ENCODE results near the gene OBP2B. TPM values are rescaled to one million over a fixed set of nuclear protein-coding genes. Genes with fewer than 3 reads are reported as not detected.

OBP2B gene
- total and polyA plus RNA-seq, 9 of the 15 experiments (the other 6 are each of a cell fraction or from before 2014, with no cell fraction given): not detected

GRCh38 chr9:133250741-133251170 is 41.7 kb upstream of the OBP2B start (continued):
- TF ChIP-seq CUX1 (CRISPR knock-in tag; IDR thresholded peaks at IDR 0.05) (no peak), ZNF134 (CRISPR knock-in tag; conservative IDR thresholded peaks at IDR 0.05) (no peak), NR2C1 (IDR thresholded peaks at IDR 0.05) (no peak), NR2C1 (tag; IDR thresholded peaks at IDR 0.05) (no peak)

- 57% methylated on average over 1 of the region's 1 CpG for WGBS (ENCODE audit: insufficient coverage, low coverage, missing lambda C conversion rate)
- Histone ChIP-seq H3K36me3 (ENCODE audit: control insufficient read depth, insufficient read depth, low read length) (no peaks in the 10 kb centered on the region; the same call in 2 of the 3 replicates), H3K79me2 (ENCODE audit: control insufficient read depth, insufficient read depth, low read length) (no peaks in the 10 kb centered on the region), H3K9ac (ENCODE audit: insufficient read depth in 1 of 2, low read depth in 2 of 2, low read length in 2 of 2) (no peak overlapping the region), H3K4me3 (no peak overlapping the region), H3K9me1 (ENCODE audit: control insufficient read depth, insufficient read depth, low read length) (no peaks in the 10 kb centered on the region), H4K20me1 (replicated peaks; ENCODE audit: control insufficient read depth, insufficient read depth, low read length) (no peaks in the 10 kb centered on the region; the same call in 1 of the 2 replicates), H2AFZ (ENCODE audit: low read depth, low read length) (no peak overlapping the region), H3K27me3 (ENCODE audit: control insufficient read depth in 2 of 2, insufficient read depth in 2 of 2, low read length in 2 of 2) (no peaks in the 10 kb centered on the region), H3K9me3 (replicated peaks; ENCODE audit: control insufficient read depth, insufficient read depth, low read depth, low read length) (no peaks in the 10 kb centered on the region), H3K4me2 (ENCODE audit: insufficient read depth, low read length) (no peak overlapping the region), H3K27ac (ENCODE audit: extremely low read depth, low read depth, low read length) (no peak overlapping the region), H3K4me1 (replicated peaks in 1 of 2; ENCODE audit: control insufficient read depth in 2 of 2, insufficient read depth in 2 of 2, low read length in 2 of 2) (peaks cover 0 to 31% of the 10 kb centered on the region in 2 experiments; a peak in 2 of 5 replicates)
- CTCF ChIA-PET (ENCODE audit: low intra/inter-chr PET ratio): no interaction called here
- in situ Hi-C loops (cut with MboI): no loop called here
- intact Hi-C loops (cut with micrococcal nuclease): no loop called here
- FAIRE-seq (no peak), ATAC-seq (no peak), DNase-seq (ENCODE audit: extremely low read depth in 1 of 4, low spot score in 3 of 4) (no peak)
- POLR2A ChIA-PET: interaction anchor here (0.7 to 1.2 kb wide), 2 partner anchors 11 to 1438 kb away, joined by 3 to 12 read pairs; no protein-coding TSS in a partner anchor
- BruUV-seq (replicated peaks): no TSS peak
- no peak for TF ChIP-seq BRD4 (IDR thresholded peaks at IDR 0.05)
- TF ChIP-seq POLR2B (IDR thresholded peaks at IDR 0.05; ENCODE audit: low read depth, partially characterized antibody): no peak
- TF ChIP-seq PHF21A (IDR thresholded peaks at IDR 0.05; ENCODE audit: borderline replicate concordance, low read depth): no peak
- TF ChIP-seq ELK1 (CRISPR knock-in tag; IDR thresholded peaks at IDR 0.05): no peak
- TF ChIP-seq GMEB1 (CRISPR knock-in tag; IDR thresholded peaks at IDR 0.05): no peak
- TF ChIP-seq NR0B1 (IDR thresholded peaks at IDR 0.05; ENCODE audit: partially characterized antibody): no peak
- no peak for TF ChIP-seq SIN3A (IDR thresholded peaks at IDR 0.05; ENCODE audit: borderline replicate concordance in 2 of 2, control insufficient read depth in 1 of 2, low read depth in 2 of 2, low read length in 2 of 2)
- no peak for TF ChIP-seq NFE2L1 (tag; IDR thresholded peaks at IDR 0.05; ENCODE audit: borderline replicate concordance, low read depth)
These were observed 40.3 kb upstream of the OBP2B start for GRCh38 chr9:133249337-133249736.

All from K562 (cell line).